Activated naive CD8-positive, alpha-beta T cell (primary cell): ENCODE data around the gene DEFB119.
"Not testable (repeated sequence)": the region's sequence is repeated elsewhere in the genome, so short reads cannot be mapped to it uniquely, and the experiment has no call there.

Experiments used
- H3K27ac Mint-ChIP-seq: one replicate; pipeline ENCODE4 v1.8.0; 2021; ENCODE audit warnings: mixed read lengths
- H3K27me3 Mint-ChIP-seq: one replicate; pipeline ENCODE4 v1.8.0; 2021; ENCODE audit warnings: mixed read lengths
- H3K36me3 Mint-ChIP-seq: one replicate; pipeline ENCODE4 v1.8.0; 2021; ENCODE audit warnings: mixed read lengths
- H3K4me1 Mint-ChIP-seq: one replicate; pipeline ENCODE4 v1.8.0; 2021; ENCODE audit warnings: low read depth, mixed read lengths
- H3K4me3 Mint-ChIP-seq: one replicate; pipeline ENCODE4 v1.8.0; 2021; ENCODE audit warnings: mild to moderate bottlenecking, mixed read lengths
- H3K9me3 Mint-ChIP-seq: one replicate; pipeline ENCODE4 v1.8.0; 2021; ENCODE audit warnings: low read depth, mixed read lengths

Gene DEFB119, protein sequence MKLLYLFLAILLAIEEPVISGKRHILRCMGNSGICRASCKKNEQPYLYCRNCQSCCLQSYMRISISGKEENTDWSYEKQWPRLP

DNA sequence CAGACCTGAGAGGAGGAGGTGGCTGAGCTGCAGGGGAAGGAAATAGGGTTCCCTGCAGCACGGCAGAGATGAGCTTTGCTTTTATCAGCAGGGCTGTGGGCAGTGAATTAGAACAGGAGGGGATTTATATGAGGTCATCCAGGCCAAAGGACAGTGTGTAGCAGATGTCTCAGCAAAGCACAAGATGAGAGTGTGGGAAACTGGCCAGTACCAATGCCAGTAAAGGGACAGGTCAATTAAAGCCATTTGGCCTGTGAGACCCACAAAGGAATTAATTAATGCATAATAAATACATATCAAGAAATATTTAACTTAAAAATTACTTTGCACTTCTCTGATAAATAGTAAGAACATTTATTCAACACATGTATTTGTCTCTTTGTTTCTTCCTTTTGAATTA, at the start of gene DEFB119:
TSS of gene DEFB119 (minus strand) at position 101 of the 400 bp plus-strand sequence. CDS start 107 bp downstream, outside the sequence.
- H3K4me3 Mint-ChIP-seq: no peak within 1 kb of the TSS
- H3K27ac Mint-ChIP-seq: no peak within 1 kb of the TSS

DNA sequence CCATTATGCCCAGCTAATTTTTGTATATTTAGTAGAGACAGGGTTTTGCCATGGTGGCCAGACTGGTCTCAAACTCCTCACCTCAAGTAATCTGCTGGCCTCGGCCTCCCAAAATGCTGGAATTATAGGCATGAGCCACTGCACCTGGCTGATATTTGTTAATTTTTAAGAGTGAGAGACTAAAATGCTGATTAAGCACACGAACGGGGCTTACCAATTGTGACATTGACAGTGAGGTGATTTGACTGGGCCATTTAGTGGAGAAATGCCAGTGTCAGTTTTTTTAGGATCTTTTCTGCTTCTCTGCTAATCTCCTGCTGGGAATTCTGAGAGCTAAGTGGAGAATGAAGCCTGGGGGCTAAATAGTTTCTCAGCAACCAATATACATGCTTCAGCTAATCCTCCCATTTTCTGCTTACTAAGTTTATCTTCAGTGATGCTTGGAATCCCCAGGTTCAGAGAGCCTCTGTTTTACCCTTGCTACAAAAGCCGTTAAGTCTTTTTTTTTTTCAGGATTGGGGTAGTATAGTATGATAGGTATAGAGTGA, 40.3 kb upstream of the DEFB119 start:
- peaks cover 12% of the 10 kb centered on the region for H3K27me3 Mint-ChIP-seq
- H3K9me3 Mint-ChIP-seq: peaks cover 3% of the 10 kb centered on the region
- H3K4me1 Mint-ChIP-seq: no peaks in the 10 kb centered on the region

More for the DNA sequence above, at the start of gene DEFB119:
- H3K9me3 Mint-ChIP-seq: peaks cover 3% of the 10 kb centered on the region
- H3K4me1 Mint-ChIP-seq: no peaks in the 10 kb centered on the region
- no peaks in the 10 kb centered on the region for H3K36me3 Mint-ChIP-seq
- H3K27me3 Mint-ChIP-seq: peaks cover 21% of the 10 kb centered on the region

DNA sequence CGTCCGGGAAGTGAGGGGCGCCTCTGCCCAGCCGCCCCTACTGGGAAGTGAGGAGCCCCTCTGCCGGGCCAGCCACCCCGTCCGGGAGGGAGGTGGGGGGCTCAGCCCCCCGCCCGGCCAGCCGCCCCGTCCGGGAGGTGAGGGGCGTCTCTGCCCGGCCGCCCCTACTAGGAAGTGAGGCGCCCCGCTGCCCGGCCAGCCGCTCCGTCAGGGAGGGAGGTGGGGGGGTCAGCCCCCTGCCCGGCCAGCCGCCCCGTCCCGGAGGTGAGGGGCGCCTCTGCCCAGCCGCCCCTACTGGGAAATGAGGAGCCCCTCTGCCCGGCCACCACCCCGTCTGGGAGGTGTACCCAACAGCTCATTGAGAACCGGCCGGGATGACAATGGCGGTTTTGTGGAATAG, 37.2 kb upstream of the DEFB119 start:
- not testable (repeated sequence) for H3K4me3 Mint-ChIP-seq, H3K27ac Mint-ChIP-seq, H3K9me3 Mint-ChIP-seq, H3K4me1 Mint-ChIP-seq, H3K36me3 Mint-ChIP-seq
- peaks cover 10% of the 10 kb centered on the region for H3K27me3 Mint-ChIP-seq

More for the DNA sequence above, 40.3 kb upstream of the DEFB119 start:
- H3K36me3 Mint-ChIP-seq: no peaks in the 10 kb centered on the region
- no peak overlapping the region for H3K4me3 Mint-ChIP-seq
- H3K27ac Mint-ChIP-seq: no peak overlapping the region

DNA sequence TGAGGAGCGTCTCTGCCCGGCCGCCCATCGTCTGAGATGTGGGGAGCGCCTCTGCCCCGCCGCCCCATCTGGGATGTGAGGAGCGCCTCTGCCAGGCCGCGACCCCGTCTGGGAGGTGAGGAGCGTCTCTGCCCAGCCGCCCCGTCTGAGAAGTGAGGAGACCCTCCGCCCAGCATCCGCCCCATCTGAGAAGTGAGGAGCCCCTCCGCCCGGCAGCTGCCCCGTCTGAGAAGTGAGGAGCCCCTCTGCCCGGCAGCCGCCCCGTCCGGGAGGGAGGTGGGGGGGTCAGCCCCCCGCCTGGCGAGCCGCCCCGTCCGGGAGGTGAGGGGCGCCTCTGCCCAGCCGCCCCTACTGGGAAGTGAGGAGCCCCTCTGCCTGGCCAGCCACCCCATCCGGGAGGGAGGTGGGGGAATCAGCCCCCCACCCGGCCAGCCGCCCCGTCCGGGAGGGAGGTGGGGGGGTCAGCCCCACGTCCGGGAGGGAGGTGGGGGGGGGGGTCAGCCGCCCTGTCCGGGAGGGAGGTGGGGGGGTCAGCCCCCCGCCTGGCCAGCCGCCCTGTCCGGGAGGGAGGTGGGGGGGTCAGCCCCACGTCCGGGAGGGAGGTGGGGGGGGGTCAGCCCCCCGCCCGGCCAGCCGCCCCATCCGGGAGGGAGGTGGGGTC, 36.6 kb upstream of the DEFB119 start:
- H3K4me1 Mint-ChIP-seq, H3K36me3 Mint-ChIP-seq, H3K27ac Mint-ChIP-seq, H3K9me3 Mint-ChIP-seq, H3K4me3 Mint-ChIP-seq, H3K27me3 Mint-ChIP-seq: not testable (repeated sequence)

DNA sequence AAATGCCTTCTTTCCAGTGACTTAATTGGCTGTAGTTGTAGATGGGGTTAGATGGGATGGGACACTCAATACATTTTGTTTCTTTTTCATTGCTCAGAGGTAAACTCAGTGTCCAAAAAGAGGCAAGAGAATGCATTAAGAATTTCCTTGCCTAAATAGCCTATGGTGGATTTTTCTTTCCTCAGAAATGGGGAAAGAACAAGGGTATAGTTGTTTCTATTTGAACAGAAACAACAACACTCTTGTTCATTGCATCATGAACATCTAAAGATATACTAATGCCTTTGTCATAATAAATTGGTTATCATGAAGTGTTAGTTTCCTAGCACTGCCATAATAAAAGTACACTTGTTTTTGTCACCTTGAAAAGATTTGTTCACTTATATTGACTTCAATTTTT, 35.4 kb upstream of the DEFB119 start:
- H3K36me3 Mint-ChIP-seq: no peaks in the 10 kb centered on the region
- H3K4me1 Mint-ChIP-seq: no peaks in the 10 kb centered on the region
- H3K27me3 Mint-ChIP-seq: peaks cover 8% of the 10 kb centered on the region
- H3K4me3 Mint-ChIP-seq: no peak overlapping the region
- no peak overlapping the region for H3K27ac Mint-ChIP-seq
- peaks cover 3% of the 10 kb centered on the region for H3K9me3 Mint-ChIP-seq

DNA sequence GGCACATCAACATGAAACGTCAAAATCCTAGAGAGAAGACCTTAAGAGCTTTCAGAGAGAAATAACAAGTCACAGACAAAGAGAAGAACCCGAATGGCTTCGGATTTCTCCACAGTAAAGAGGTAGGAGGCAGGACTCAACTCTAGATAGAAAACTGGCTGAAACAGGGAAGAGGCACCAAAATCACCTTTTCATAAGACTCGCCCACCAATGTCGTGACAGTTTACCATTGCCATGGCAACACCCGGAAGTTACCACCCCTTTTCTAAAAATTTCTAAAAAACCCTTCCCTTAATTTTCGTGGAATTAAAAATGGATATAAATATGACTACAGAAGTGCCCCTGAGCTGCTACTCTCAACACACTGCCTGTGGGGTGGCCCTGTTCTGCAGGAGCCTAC, 27.9 kb upstream of the DEFB119 start:
- Mint-ChIP-seq H3K9me3 (no peaks in the 10 kb centered on the region), H3K4me3 (no peak overlapping the region), H3K27ac (no peak overlapping the region), H3K4me1 (no peaks in the 10 kb centered on the region), H3K36me3 (no peaks in the 10 kb centered on the region), H3K27me3 (peaks cover 11% of the 10 kb centered on the region)

DNA sequence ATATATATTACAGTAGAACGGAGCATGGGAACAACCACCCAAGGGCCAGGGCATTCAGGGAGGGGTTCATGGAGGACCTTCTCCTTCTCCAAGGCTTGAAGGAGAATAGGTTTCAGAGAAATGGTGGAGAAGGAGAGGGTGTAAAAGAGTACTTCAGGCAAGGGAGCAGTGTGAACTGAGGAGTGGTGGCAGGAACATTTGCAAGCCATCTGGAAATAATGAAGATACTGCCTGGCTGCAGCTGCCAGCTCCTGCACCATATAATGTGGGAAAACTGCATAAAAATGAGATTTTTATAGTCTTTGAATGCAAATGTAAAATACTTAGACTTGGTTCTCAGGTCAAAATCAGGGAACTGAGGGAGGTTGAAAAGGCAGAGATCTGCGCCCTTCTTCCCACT, 25.3 kb upstream of the DEFB119 start:
- Mint-ChIP-seq H3K36me3 (no peaks in the 10 kb centered on the region), H3K27me3 (peaks cover 12% of the 10 kb centered on the region), H3K9me3 (no peaks in the 10 kb centered on the region), H3K4me3 (no peak overlapping the region), H3K4me1 (no peaks in the 10 kb centered on the region), H3K27ac (no peak overlapping the region)

DNA sequence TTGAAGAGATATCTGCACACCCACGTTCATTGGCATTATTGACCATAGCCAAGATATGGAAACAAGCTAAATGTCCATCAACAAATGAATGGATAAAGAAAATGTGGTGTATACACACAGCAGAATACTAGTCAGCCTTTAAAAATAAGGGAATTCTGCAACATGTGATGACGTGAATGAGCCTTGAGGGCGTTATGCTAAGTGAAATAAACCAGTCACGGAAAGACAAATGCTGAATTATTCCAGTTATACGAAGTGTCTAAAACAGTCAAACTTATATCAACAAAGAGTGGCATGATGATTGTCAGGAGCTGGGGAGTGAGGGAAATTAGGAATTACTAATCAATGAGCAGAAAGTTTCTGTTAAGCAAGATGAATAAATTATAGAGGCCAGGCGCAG, 24.0 kb upstream of the DEFB119 start:
- Mint-ChIP-seq H3K27ac (no peak overlapping the region), H3K4me1 (no peaks in the 10 kb centered on the region), H3K9me3 (no peaks in the 10 kb centered on the region), H3K36me3 (no peaks in the 10 kb centered on the region), H3K27me3 (peaks cover 15% of the 10 kb centered on the region), H3K4me3 (no peak overlapping the region)

DNA sequence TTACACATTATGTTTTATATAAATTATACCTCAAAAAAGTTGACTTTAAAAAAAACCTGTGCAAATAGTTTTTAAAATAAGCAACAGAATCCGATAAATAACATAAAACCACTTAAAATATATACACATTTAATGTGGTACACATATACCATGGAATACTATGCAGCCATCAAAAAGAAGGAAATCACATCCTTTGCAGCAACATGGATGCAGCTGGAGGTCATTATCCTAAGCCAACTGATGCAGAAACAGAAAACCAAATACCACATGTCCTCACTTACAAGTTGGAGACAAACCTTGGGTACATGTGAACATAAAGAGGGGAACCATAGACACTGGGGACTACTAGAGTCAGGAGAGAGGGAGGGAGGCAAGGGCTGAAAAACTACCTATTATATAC, 19.6 kb upstream of the DEFB119 start:
- no peak overlapping the region for H3K27ac Mint-ChIP-seq
- H3K4me1 Mint-ChIP-seq: no peaks in the 10 kb centered on the region
- no peaks in the 10 kb centered on the region for H3K9me3 Mint-ChIP-seq
- H3K27me3 Mint-ChIP-seq: peaks cover 12% of the 10 kb centered on the region
- no peak overlapping the region for H3K4me3 Mint-ChIP-seq
- no peaks in the 10 kb centered on the region for H3K36me3 Mint-ChIP-seq

DNA sequence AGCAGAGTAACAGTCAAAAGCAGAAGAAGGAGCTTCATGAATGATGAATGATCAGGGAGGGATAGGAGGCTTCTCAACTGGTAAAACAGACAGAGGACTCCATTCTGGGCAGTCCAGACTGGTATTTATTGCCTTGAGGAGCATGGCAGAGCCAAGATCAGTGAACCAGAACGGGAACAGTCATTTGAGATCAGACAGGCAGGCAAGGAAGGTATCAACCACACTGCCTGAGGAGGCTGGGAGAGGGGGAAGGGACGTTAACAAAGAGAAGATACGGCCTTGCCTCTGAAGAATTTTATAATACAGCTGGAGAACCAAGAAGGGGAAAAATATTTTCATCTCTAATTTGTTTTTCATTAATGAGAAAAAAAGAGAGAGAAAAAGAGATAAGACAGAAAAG, 15.7 kb upstream of the DEFB119 start, which contains the start of gene DEFB121:
TSS of gene DEFB121 (minus strand) at position 101 of the 400 bp plus-strand sequence. CDS start at position 38, 63 bp downstream.
- H3K4me3 Mint-ChIP-seq: no peak within 1 kb of the TSS
- H3K9me3 Mint-ChIP-seq: no peaks in the 10 kb centered on the region
- H3K4me1 Mint-ChIP-seq: no peaks in the 10 kb centered on the region
- H3K27me3 Mint-ChIP-seq: peaks cover 9% of the 10 kb centered on the region
- no peak within 1 kb of the TSS for H3K27ac Mint-ChIP-seq
- no peaks in the 10 kb centered on the region for H3K36me3 Mint-ChIP-seq

DNA sequence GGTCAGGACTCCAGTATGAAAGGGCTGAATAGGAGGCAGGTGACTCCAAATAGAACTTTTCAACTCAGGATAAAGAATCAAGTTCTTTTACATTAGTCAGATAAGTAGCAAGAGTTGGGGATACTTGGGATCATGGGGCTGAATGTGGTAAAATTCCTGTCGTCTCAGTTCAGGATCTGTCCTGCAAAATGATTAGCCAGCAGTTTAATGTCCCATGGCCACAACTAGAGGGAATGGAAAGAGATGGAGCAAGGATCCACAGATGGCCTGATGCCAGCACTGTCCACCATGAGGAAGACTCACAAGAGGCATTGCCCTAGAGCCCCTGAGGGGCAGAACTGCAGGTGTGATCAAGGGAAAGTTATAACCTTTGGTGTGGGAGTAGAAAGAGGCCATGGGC, 13.5 kb upstream of the DEFB119 start:
- Mint-ChIP-seq H3K9me3 (no peaks in the 10 kb centered on the region), H3K27me3 (peaks cover 9% of the 10 kb centered on the region), H3K4me3 (no peak overlapping the region), H3K4me1 (no peaks in the 10 kb centered on the region), H3K36me3 (no peaks in the 10 kb centered on the region), H3K27ac (no peak overlapping the region)

DNA sequence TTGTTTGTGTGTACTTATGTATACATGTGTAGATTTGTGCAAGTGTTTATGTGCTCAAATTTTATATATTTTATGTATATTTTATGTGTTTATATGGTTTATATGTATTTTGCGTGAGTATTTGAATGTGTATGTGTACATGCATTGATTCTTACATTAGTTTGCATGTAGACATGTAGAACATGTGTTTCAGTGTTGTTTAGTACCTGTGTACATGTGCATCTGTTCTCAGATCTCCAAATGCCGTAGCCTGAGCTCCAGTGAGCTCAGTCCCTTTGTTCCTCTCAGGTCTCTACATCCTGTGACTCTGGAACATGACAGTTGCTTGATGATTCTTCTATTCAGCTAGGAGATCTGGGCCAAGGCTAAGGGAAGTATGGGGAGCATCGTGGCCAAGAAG, 4.5 kb upstream of the DEFB119 start:
- H3K27me3 Mint-ChIP-seq: peaks cover 21% of the 10 kb centered on the region
- H3K27ac Mint-ChIP-seq: no peak overlapping the region
- no peaks in the 10 kb centered on the region for H3K9me3 Mint-ChIP-seq
- no peaks in the 10 kb centered on the region for H3K4me1 Mint-ChIP-seq
- H3K36me3 Mint-ChIP-seq: no peaks in the 10 kb centered on the region
- no peak overlapping the region for H3K4me3 Mint-ChIP-seq

DNA sequence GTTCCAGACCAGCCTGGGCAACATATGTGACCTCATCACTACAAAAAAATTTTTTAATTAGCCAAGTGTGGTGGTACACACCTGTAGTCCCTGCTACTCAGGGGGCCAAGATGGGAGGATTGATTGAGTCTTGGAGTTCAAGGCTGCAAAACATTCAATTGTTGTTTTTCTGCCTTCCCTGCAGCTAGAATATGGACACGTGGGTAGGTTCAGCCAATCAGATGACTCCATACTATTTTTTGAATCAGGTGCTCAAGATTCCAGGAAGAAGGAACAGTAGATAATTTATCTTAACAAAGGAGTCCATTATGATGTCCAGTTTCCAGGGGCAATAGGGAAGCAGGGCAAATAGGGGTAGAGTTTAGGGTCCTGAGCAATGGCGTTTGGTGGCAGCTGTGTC, 2.4 kb upstream of the DEFB119 start:
- H3K9me3 Mint-ChIP-seq: no peaks in the 10 kb centered on the region
- H3K36me3 Mint-ChIP-seq: no peaks in the 10 kb centered on the region
- no peak overlapping the region for H3K4me3 Mint-ChIP-seq
- peaks cover 25% of the 10 kb centered on the region for H3K27me3 Mint-ChIP-seq
- no peak overlapping the region for H3K27ac Mint-ChIP-seq
- no peaks in the 10 kb centered on the region for H3K4me1 Mint-ChIP-seq

DNA sequence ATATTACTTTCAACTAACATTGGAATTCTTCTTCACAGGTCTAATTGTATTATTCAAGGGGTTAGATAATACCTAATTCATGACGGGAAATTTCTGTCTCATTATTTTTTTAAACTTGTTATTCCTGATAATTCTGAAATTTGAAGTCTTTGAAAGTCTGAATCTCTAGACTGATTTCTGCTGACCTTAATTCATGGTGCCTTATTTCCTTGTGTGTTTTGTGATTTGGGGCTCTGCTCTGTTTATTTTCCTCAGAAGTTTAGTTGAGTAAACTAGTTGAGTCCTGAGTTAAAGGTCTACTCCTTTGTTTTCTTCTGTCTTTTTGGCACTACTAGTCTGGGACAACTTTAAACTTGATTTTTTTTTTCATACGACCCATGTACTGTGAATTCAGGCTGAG, 16.0 kb downstream of the DEFB119 start:
- no peak overlapping the region for H3K4me3 Mint-ChIP-seq
- H3K27me3 Mint-ChIP-seq: peaks cover 9% of the 10 kb centered on the region
- no peaks in the 10 kb centered on the region for H3K4me1 Mint-ChIP-seq
- peaks cover 3% of the 10 kb centered on the region for H3K9me3 Mint-ChIP-seq
- H3K27ac Mint-ChIP-seq: no peak overlapping the region
- H3K36me3 Mint-ChIP-seq: no peaks in the 10 kb centered on the region

DNA sequence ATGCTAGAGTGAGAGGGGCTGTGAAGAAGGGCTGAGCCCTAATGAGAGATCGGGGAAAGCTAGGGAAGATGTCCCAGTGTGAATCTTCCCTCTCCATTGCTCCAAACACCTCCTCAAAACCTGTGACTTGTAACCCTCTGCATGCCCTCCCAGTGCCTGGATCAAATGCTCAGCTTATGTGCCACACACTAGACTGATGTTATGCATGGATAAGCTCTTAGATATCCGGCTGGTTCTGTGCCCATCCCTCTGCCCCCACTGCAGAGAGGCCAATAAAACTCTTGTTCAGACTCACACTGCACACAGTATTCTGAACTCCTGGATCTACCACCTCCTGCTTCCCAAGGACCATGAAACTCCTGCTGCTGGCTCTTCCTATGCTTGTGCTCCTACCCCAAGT, 22.1 kb downstream of the DEFB119 start, which contains the start of gene DEFB118:
TSS of gene DEFB118 (plus strand) at position 301 of the 400 bp plus-strand sequence. CDS start at position 351, 50 bp downstream.
- Mint-ChIP-seq H3K4me3 (no peak within 1 kb of the TSS), H3K27ac (no peak within 1 kb of the TSS), H3K36me3 (no peaks in the 10 kb centered on the region), H3K9me3 (peaks cover 7% of the 10 kb centered on the region), H3K4me1 (no peaks in the 10 kb centered on the region), H3K27me3 (peaks cover 5% of the 10 kb centered on the region)

DNA sequence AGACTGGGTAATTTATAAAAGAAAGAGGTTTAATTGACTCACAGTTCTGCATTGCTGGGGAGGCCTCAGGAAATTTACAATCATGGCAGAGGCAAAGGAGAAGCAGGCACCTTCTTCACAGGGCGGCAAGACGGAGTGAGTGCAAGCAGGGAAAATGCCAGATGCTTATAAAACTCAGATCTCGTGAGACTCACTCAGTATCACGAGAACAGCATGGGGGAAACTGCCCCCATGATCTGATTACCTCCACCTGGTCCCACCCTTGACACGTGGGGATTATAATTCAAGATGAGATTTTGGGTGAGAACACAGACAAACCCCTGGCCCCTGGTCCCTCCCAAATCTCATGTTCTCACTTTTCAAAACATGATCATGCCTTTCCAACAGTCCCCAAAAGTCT, 26.1 kb downstream of the DEFB119 start:
- H3K27me3 Mint-ChIP-seq, H3K4me3 Mint-ChIP-seq, H3K9me3 Mint-ChIP-seq, H3K27ac Mint-ChIP-seq, H3K36me3 Mint-ChIP-seq, H3K4me1 Mint-ChIP-seq: not testable (repeated sequence)
